GM19397 (cell line): ENCODE measurements around the gene SARDH.

ENCODE experiments used
- ATAC-seq: cut with Tn5 transposase; IDR thresholded peaks from one replicate; pipeline ENCODE4 v1.9.1; 2021; ENCODE audit warnings: mild to moderate bottlenecking, moderate library complexity; ENCODE audit not compliant: unreplicated experiment

The SARDH gene

DNA sequence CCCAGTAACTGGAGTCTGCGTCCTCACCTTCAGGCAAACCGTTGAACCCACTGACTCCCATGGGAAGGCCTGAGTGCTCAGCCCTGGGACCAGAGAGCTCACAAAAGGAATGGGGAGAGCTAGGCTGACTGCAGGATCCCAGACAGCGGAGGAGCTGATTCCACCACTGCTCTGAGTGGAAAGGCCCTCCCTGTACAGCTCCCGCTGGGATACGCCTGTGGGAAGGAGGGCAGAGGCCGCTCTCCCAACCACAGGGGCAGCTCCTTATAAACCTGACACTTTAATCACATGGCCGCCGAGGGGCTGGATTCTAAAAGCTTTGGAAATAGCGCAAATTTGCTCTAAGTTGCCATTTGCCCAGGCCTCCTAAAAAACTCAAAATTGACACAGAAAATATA, 64.9 kb downstream of the SARDH start:
- ATAC-seq, result no peak

DNA sequence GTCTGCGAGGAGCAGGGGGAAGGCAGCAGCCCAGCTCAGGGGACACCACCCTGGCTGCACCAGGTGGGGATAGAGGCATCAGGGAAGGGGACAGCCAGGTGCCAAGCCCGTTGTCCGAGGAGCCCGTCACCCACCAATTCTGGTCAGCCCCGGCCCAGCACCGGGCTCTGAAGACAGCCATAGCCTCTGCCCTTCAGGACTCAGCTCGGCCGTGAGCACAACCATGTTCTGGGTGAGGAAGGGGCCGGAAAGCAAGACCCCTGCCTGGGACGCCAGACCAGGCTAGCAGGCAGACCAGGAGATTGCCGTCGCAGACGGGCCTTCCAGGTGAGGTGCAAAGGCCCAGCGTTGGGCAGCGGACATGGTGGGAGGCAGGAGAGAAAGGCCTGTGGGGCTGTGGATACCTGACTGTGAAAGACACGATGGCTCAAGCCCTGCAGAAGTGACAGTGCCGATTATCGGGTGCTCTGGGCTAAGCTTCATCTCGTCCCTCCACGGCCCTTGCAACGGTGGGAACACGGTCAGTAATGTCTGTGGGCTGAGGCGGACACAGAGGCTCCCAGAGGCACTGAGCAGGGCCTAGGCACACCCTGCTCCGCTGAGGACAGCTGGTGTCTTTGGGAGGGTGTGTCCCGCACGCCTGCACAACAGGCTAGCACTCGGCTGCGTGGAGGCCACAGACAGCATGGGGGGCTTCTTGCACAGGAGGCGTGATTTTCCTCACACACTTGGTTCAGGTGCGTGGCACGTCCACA, 65.5 kb downstream of the SARDH start:
- ATAC-seq, result no peak

DNA sequence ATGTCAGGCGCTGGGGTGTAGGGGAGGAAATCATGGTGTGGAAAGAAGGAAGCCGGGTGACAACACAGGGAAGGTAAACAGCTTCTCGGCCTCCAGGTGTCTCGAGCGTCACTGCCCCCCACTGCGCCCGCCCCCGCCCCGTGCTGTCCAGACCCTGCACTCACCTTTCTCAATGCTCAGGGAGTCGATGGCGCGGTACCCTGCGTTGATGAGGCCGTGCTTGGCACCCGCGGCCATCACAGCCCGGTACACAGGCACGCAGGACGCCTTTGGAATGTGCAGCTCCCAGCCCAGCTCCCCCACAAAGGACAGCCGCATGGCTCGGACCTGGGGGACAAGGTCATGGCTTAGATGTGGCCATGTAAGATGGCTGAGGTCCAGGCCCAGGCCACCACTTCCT, 66.8 kb downstream of the SARDH start:
- no peak for ATAC-seq

DNA sequence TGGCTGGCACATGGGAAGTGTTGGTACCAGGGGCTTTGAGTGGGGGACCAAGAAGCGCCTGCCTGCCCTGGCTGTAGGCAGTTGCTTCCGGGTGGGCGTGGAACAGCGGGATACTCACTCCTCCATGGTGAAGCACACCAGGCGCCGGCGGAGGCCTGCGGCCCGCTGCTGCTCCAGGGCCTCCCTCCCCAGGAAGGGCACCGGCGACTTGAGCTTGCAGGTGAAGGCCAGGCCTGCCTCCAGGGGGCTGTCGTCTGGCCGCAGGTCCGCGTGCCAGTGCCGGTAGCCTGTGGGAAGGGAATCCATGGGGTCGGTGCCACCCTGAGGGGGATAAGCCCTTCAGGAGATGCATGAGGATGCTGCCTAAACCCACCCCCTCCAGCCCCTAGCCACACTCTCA, 67.7 kb downstream of the SARDH start:
- ATAC-seq, result no peak

DNA sequence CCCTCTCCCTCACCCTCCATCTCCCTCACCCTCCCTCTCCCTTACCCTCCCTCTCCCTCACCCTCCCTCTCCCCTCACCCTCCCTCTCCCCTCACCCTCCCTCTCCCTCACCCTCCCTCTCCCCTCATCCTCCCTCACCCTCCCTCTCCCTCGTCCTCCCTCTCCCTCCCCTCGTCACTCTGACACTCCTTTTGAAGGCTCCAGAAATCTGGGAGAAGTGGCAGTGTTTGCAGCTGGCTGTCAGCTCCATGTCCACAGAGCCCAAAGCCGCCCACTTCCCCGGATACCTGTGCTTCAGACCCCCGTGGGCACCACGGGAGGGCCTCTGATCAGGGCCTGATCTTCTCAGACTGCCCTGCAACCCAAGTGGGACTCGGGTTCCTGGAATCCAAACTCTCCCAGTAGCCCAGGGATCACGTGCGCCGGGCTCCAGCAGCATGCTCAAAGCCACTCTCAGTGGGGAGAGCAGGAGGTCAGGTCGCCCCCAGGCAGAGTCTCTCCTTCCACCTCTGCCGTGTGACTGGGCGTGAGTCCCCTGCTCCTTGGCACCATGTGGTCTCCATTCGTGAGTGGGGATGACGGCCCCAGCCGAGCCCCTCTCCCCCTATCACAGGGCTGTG, 68.9 kb downstream of the SARDH start:
- no peak for ATAC-seq

DNA sequence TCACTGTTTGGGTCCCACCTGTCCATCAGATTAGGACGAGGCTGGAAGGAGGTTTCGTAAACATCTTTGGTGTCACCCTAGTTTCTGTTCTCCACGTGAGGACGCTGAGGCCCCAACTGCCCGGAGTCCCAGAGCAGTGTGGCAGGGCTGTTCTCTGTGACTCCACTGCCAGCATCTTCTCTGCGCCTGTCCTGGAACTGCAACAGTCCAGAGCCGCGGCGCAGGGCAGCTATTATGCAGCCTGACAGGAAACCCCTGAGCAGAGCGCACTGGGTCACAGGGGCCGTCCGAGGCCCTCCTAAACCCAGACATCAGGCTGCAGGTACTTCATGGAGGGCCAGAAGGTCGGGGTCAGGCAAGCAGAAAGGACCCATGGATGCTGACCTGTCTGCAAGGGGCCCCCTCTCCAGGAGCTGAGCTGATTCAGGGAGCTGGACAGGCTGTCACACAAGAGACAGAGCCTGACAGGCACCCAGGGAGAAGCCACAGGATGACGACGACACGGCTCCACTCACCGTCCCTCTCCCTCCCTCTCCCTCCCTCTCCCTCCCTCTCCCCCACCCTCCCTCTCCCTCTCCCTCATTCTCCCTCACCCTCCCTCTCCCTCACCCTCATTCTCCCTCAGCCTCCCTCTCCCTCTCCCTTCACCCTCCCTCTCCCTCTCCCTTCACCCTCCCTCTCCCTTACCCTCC, 70.2 kb downstream of the SARDH start:
- no peak for ATAC-seq

DNA sequence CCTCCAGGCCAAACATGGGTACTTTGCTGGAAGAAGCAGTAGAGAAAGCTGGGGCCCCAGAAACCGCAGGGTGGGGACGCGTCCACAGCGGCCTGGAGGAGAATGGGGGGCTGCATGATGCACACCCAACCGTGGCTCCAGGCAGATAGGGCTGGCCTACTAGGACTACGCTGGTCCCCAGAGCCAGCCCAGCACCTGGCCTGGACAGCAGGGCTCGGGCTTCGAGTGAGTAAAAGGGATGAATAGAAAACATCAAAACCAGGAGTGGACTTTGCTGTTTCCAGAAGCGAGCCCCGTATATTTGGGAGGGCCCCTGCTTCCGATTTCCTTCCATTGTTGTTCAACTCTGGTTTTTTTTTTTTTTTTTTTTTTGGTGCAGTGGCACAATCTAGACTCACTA, 71.3 kb downstream of the SARDH start:
- ATAC-seq, result no peak

DNA sequence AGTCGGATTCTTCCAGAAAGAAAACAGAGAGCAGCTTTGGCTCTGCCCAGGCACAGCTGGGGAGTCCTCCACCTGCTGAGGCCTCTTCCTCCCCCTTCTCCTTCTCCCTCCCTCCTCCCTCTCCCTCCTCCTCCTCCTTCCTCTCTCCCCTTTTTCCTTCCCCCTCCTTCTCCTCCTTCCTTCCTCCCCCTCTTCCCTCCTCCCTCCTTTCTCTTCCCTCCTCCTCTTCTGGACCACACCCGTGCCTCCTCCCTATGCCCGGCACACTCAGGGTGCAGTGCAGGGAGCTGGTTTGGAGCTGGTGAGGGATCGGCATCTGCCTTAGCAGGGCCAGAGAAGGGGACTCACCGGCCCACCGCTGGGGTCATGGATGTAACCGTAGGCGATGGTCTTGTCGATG, 71.8 kb downstream of the SARDH start:
- no peak for ATAC-seq

DNA sequence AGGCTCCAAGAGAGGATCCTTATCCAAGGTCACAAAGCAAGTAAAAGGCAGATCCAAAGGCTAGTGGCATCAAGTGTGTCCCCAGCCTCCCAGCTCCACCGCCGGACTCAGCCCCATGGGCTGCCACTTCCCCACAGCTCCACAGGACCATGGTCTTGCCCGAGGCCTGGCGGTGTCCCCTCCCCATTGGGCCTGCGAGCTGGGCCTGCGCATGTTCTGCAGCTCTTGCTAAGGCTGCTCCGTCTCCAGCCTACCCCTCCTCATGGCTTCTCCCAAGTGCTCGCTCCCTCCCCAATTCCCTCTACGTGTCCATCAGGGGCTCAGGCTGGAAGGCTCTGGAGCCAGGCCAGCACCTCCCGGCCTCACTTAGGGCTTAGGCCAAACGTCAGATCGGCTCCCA, 72.6 kb downstream of the SARDH start:
- no peak for ATAC-seq

DNA sequence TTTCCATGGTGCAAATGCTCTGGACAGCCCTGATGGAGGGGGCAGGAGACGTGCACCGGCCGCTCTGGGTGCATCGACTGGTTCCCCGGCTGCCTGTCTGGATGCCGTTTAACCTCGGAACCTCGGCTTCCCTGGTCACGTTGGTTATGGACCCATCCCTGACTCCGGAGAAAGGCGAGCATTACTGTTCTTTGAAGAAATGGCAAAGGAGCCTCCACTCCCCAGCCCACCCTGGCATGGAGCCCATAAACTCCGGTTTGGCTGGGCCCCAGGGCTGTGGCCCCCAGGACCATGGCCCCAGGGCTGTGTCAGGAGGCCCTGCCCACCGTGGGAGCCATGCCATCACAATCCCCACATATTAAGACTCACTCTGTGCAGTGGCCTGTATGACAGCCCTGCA, 73.1 kb downstream of the SARDH start:
- ATAC-seq, result no peak

DNA sequence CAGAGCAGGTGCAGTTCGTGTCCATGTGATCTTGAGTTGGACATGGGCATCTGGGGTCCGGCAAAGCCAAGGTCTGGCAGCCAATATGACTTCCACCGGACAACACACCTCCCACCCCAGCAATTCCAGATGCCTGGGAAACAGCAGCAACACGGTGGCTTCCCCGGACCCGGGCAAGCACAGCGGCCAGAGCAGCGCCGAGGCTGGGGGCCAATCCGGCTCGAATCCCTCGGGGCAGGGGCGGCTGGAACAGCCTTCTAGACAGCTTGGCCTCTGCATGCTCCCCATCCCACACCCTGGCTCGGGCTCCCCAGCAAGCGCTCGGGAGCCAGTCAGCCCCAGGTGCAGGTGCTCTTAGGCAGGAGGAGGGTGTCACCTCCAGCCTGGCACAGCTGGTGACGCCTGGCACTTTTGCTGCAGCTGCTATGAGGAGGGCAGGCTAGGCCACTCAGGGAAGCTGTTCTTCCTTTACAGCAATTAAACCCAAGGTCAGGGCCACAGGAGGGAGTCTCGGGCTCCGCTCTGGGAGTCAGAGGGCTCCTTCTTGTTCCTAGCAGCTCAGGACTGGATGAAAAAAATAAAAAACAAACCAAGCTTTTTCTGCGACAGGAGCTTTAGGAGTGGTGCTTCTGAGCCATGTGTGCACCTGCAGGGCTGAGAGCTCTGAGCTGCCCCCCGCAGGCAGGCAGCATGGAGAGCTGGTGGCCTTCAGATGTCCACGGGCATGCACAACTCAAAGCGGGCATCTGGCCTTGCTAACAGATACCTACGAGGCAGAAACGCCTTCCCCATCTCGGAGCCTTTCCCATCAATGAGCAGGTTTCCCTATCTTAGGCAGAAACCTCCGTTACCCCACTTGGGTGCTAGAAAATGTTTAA, 73.7 kb downstream of the SARDH start:
- no peak for ATAC-seq

DNA sequence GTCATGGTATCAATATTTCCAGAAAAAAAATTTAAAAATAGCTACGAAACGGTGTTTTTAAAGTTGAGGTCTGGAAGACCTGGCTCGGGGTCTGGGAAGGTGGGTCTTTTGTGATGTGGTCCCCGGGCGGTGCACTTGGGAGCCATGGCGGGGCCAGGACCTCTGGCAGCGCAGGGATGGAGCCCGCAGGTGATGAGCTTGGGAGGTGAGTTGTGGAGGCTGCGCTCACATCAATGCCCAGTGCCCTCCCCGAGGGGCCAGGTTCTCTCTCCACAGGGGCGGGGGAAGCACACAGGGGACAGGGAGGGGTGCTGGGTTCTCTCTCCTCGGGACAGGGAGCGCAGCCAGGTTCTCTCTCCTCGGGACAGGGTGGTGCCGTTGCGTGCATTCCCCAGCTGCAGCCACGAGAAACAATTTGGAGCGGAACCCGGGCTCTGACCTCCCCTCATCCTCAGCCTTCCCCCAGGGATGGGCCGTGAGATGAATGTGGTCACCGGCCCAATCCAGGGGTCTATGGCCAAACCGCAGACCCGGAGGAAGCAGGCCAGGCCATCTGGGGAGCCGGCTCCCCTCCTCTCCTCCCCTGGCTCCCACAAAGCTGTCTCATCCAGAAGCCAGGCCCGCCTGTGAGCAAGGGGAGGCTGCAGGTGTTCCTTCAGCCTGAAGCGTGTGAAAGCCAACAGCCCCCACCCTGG, 76.2 kb downstream of the SARDH start:
- ATAC-seq, result no peak

DNA sequence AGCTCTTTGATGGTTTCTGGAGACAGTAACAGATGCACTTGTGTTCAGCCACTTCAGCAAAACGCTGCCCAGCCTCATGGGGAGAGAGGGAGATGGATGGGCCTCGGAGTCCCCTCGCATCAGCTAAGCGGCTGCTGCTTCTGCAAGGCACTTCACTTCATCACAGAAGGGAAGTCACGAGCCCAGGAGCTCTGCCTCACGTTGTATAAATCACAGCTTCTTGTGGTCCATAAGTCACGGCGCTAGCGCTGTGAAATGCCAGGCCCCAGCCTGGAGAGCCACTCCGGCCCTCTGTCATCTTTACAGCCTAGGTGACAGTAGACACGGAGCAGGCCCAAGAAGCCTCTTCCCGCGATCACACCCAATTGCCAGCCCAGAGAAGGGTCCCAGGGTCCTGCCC, 78.6 kb downstream of the SARDH start:
- no peak for ATAC-seq

DNA sequence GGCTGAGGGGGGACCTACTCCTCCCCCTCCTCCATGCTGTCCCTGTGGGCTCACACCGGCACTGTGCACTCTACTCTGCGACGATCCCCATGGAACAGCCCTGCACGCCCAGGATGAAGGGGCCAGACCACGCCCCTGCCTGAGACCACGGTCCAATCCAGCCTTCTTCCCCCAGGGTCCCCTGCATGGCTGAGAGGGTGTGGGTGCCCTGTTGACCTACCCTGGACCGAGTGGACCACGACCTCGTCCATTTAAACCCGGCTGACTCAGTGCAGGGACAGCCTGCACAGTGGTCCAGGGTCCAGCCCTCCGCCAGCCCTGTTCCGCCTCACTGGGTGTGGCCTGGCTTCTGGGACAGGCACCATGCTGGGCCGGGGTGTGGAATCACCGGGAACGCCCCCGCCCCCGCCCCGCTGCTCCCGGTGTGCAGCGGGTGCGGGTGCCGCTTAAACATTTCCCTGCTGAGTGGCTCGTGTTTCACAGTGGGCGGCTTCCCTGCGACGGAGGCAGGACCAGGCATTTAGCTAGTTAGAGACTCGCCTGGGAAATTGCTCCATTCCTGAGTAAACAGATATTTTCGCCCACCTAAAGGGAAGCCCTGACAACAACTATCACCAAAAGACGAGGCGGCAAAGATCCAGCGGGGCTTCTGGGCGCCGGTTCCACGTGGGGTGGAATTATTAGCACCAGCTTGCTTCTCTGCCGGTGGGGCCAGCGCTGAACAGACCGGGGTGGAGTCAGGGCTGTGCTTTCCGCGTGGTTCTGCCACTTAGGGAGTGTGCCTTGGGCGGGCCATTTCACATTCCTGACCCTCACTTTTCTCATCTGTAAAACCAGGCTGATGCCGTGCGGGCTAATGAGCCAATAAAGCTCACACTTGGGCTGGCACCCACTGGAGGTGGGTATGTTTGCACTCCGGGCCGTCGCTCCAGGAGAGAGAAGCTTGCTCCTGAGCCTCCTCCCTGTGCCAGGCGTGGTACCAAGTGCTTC, 79.4 kb downstream of the SARDH start:
- ATAC-seq, result no peak

DNA sequence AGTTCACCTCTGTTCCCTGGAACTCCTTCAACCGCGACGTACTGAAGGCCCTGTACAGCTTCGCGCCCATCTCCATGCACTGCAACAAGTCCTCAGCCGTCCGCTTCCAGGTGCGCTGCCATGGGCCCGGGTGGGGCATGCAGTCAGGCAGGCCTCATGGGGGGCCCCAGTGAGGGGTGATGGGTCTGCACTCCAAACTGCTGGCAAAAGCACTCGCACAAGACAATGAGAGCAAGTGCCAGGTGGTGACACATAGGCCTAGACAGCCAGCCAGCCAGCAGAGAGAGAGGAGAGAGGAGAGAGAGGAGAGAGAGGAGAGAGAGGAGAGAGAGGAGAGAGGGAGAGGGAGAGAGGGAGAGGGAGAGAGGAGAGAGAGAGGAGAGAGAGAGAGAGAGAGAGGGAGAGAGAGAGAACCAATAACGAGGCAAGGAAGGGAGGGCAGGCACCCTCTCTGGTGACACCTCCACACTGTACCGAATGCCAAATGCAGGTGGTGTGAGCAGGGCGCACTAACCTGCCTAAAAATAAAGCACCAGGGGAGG, 81.0 kb downstream of the SARDH start:
- ATAC-seq, result no peak

DNA sequence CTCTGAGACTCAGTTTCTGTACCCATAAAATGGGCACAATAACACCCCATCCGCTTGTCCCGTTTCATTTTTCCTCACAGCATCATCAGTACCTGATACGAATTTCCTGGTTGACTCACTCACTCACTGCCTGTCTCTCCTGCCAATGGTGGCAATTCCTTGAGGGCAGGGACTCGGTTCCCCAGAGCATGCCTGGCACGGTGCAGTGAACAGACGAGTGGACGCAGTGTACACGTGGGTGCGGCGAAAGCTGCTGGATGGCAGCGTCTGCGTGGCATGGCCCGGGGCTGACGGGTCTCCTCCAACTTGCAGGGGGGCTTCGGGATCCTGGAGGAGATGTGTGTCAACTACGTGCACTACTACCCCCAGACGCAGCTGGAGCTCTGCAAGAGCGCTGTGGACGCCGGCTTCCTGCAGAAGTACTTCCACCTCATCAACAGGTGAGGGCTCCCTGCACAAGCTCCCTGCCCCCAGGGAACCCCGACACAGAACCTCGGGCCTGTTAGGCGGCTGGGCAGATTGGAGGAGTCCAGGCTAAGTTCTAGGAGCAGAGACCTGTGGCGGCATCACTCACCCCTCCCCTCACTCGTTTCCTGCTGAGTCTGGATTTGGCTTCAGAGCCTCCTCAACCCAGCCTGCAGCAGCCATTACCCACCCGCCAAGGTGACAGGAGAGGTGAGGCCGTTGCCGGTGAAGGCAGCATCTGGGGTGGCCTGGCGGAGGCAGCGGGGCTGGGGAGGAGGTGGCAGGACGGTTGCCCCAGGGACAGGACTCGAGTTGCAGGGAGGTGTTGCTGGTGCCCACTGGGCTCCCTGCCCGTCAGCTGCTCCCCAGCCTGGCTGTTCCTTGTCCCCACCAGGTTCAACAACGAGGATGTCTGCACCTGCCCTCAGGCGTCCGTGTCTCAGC, 81.7 kb downstream of the SARDH start:
- ATAC-seq, result no peak

DNA sequence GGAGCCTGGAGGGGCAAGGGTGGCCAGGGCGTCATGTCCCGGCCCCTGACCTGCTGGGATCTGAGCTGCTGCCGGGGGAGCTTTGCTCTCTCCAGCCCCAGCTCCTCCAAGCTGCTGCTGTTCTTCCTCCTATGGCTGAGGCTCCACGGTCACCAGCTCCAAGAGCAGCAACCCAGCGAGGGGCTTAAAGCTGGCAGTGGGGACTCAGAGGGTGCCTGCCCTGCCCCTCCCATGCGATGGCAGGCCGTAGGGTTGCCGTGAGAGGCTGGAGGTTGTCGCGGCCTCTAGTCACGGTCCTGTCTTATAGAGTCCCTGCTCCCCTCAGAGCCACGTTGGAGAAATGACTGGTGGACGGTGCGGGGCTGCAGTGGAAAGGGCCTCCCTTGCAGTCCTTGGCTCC, 82.5 kb downstream of the SARDH start:
- no peak for ATAC-seq
